ENCODE results near the gene IL1F10.

DNA sequence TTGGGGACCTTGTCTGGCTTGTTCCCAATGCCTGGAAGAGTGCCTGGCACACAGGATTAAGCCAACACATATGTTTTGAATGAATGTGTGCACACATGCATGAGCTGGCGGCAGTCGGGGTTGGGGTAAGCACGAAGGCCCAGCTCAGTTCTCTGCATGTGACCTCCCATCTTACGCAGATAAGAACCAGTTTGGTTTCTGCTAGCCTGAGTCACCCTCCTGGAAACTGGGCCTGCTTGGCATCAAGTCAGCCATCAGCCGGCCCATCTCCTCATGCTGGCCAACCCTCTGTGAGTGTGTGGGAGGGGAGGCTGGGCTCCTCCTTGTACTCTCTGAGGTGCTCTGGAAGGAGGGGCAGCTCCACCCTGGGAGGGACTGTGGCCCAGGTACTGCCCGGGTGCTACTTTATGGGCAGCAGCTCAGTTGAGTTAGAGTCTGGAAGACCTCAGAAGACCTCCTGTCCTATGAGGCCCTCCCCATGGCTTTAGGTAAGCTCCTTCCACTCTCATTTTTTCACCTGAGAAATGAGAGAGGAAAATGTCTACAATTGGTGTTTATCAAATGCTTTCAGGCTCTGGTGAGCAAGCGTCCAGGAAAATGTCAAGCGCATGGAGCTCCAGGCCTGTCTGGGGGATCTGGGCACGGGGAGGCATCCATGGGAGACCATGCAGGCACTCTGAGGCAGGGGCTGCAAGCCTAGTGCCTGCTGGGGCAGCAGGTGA lies 49.9 kb downstream of the IL1F10 start:
- TF ChIP-seq, protein P1, sequence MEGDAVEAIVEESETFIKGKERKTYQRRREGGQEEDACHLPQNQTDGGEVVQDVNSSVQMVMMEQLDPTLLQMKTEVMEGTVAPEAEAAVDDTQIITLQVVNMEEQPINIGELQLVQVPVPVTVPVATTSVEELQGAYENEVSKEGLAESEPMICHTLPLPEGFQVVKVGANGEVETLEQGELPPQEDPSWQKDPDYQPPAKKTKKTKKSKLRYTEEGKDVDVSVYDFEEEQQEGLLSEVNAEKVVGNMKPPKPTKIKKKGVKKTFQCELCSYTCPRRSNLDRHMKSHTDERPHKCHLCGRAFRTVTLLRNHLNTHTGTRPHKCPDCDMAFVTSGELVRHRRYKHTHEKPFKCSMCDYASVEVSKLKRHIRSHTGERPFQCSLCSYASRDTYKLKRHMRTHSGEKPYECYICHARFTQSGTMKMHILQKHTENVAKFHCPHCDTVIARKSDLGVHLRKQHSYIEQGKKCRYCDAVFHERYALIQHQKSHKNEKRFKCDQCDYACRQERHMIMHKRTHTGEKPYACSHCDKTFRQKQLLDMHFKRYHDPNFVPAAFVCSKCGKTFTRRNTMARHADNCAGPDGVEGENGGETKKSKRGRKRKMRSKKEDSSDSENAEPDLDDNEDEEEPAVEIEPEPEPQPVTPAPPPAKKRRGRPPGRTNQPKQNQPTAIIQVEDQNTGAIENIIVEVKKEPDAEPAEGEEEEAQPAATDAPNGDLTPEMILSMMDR (IDR thresholded peaks at IDR 0.05) = no peak
- TF ChIP-seq EP300 (IDR thresholded peaks at IDR 0.05) (no peak), POLR2A (IDR thresholded peaks at IDR 0.05) (no peak)

Measured in ovary (tissue), 3 donors.